ENCODE measurements around the gene MYCL. TPM values are rescaled to one million over a fixed set of nuclear protein-coding genes. Genes with fewer than 3 reads are reported as not detected.

MYCL gene
- total RNA-seq, 1 experiment from 2014 or later: 2.0 TPM

GRCh38 chr1:39919545-39919944 lies 17.8 kb upstream of the MYCL start:
- Histone ChIP-seq H3K36me3 (ENCODE audit: control insufficient read depth, insufficient read depth, low read length) (no peaks in the 10 kb centered on the region), H3K4me3 (ENCODE audit: low read depth in 2 of 2, low read length in 2 of 2) (no peak overlapping the region), H3K9me3 (ENCODE audit: control insufficient read depth, insufficient read depth, low read depth, low read length) (no peaks in the 10 kb centered on the region), H3K27ac (ENCODE audit: low read length) (no peak overlapping the region), H3K27me3 (ENCODE audit: control insufficient read depth, insufficient read depth, low read length) (no peaks in the 10 kb centered on the region), H3K4me1 (ENCODE audit: control insufficient read depth, insufficient read depth, low read length) (no peaks in the 10 kb centered on the region)
- ChIA-PET CTCF (interaction anchor here (0.6 to 2.7 kb wide), 14 partner anchors 9 to 387 kb away, joined by 3 to 28 read pairs (median 4); no protein-coding TSS in a partner anchor), POLR2A (interaction anchor here (0.7 kb wide), 2 partner anchors 77 to 118 kb away, joined by 5 to 9 read pairs; no protein-coding TSS in a partner anchor)
- TF ChIP-seq, protein P1, sequence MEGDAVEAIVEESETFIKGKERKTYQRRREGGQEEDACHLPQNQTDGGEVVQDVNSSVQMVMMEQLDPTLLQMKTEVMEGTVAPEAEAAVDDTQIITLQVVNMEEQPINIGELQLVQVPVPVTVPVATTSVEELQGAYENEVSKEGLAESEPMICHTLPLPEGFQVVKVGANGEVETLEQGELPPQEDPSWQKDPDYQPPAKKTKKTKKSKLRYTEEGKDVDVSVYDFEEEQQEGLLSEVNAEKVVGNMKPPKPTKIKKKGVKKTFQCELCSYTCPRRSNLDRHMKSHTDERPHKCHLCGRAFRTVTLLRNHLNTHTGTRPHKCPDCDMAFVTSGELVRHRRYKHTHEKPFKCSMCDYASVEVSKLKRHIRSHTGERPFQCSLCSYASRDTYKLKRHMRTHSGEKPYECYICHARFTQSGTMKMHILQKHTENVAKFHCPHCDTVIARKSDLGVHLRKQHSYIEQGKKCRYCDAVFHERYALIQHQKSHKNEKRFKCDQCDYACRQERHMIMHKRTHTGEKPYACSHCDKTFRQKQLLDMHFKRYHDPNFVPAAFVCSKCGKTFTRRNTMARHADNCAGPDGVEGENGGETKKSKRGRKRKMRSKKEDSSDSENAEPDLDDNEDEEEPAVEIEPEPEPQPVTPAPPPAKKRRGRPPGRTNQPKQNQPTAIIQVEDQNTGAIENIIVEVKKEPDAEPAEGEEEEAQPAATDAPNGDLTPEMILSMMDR (IDR thresholded peaks at IDR 0.05): peak; percentile 84; the same call in 1 of the 2 replicates
- no peak for TF ChIP-seq POLR2AphosphoS5 (IDR thresholded peaks at IDR 0.05; ENCODE audit: low read depth, low read length)
- TF ChIP-seq SIN3A (IDR thresholded peaks at IDR 0.05; ENCODE audit: borderline replicate concordance, insufficient read depth, low read depth, low read length): no peak
- in situ Hi-C loops (cut with HindIII; ENCODE audit: low pct_unique_long_range_greater_than_20kb, low sequenced_read_pairs) (no loop called here), intact Hi-C loops (cut with micrococcal nuclease; ENCODE audit: unreplicated experiment) (loop anchor here (2.0 to 5.0 kb wide), 2 partner anchors 53 to 113 kb away; no protein-coding TSS in a partner anchor)
- DNase-seq (ENCODE audit: low read depth, low spot score) (peak; percentile 45), ATAC-seq (peak; percentile 97)
- no TSS peak for BruUV-seq (replicated peaks)

GRCh38 chr1:39917825-39918224 lies 16.1 kb upstream of the MYCL start:
- no peaks in the 10 kb centered on the region for H3K27me3 ChIP-seq (ENCODE audit: control insufficient read depth, insufficient read depth, low read length)
- H3K4me3 ChIP-seq (ENCODE audit: low read depth in 2 of 2, low read length in 2 of 2): no peak overlapping the region
- POLR2A ChIA-PET: no interaction called here
- in situ Hi-C loops (cut with HindIII; ENCODE audit: low pct_unique_long_range_greater_than_20kb, low sequenced_read_pairs): no loop called here
- intact Hi-C loops (cut with micrococcal nuclease; ENCODE audit: unreplicated experiment): loop anchor here (2.0 to 5.0 kb wide), 2 partner anchors 54 to 115 kb away; no protein-coding TSS in a partner anchor
- H3K36me3 ChIP-seq (ENCODE audit: control insufficient read depth, insufficient read depth, low read length): no peaks in the 10 kb centered on the region
- no TSS peak for BruUV-seq (replicated peaks)
- H3K9me3 ChIP-seq (ENCODE audit: control insufficient read depth, insufficient read depth, low read depth, low read length): no peaks in the 10 kb centered on the region
- ATAC-seq (no peak), DNase-seq (ENCODE audit: low read depth, low spot score) (no peak)
- H3K4me1 ChIP-seq (ENCODE audit: control insufficient read depth, insufficient read depth, low read length): no peaks in the 10 kb centered on the region
- CTCF ChIA-PET: interaction anchor here (0.5 to 2.7 kb wide), 4 partner anchors 15 to 179 kb away, joined by 3 to 23 read pairs (median 6); partner anchors contain the start of gene PPIE
- TF ChIP-seq POLR2AphosphoS5 (IDR thresholded peaks at IDR 0.05; ENCODE audit: low read depth, low read length): no peak
- TF ChIP-seq, protein P1 (IDR thresholded peaks at IDR 0.05): no peak; the same call in 1 of the 2 replicates
- TF ChIP-seq SIN3A (IDR thresholded peaks at IDR 0.05; ENCODE audit: borderline replicate concordance, insufficient read depth, low read depth, low read length): no peak
- no peak for TF ChIP-seq TCF7L2 (IDR thresholded peaks at IDR 0.05; ENCODE audit: low read depth, low read length)
- TF ChIP-seq, protein P2, sequence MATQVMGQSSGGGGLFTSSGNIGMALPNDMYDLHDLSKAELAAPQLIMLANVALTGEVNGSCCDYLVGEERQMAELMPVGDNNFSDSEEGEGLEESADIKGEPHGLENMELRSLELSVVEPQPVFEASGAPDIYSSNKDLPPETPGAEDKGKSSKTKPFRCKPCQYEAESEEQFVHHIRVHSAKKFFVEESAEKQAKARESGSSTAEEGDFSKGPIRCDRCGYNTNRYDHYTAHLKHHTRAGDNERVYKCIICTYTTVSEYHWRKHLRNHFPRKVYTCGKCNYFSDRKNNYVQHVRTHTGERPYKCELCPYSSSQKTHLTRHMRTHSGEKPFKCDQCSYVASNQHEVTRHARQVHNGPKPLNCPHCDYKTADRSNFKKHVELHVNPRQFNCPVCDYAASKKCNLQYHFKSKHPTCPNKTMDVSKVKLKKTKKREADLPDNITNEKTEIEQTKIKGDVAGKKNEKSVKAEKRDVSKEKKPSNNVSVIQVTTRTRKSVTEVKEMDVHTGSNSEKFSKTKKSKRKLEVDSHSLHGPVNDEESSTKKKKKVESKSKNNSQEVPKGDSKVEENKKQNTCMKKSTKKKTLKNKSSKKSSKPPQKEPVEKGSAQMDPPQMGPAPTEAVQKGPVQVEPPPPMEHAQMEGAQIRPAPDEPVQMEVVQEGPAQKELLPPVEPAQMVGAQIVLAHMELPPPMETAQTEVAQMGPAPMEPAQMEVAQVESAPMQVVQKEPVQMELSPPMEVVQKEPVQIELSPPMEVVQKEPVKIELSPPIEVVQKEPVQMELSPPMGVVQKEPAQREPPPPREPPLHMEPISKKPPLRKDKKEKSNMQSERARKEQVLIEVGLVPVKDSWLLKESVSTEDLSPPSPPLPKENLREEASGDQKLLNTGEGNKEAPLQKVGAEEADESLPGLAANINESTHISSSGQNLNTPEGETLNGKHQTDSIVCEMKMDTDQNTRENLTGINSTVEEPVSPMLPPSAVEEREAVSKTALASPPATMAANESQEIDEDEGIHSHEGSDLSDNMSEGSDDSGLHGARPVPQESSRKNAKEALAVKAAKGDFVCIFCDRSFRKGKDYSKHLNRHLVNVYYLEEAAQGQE (IDR thresholded peaks at IDR 0.05; ENCODE audit: insufficient read depth in 1 of 2, low read depth in 2 of 2, low read length in 1 of 2): no peak
- no peak overlapping the region for H3K27ac ChIP-seq (ENCODE audit: low read length)

Data from Panc1 (cell line).